HG03432 (cell line): ENCODE results near the gene XKR7.
"Not testable (repeated sequence)": the region's sequence is repeated elsewhere in the genome, so short reads cannot be mapped to it uniquely, and the experiment has no call there.

Experiments used
- ATAC-seq: cut with Tn5 transposase; IDR thresholded peaks from one replicate; pipeline ENCODE4 v1.9.1; 2021; ENCODE audit warnings: mild to moderate bottlenecking, moderate library complexity; ENCODE audit not compliant: unreplicated experiment

Gene XKR7

DNA sequence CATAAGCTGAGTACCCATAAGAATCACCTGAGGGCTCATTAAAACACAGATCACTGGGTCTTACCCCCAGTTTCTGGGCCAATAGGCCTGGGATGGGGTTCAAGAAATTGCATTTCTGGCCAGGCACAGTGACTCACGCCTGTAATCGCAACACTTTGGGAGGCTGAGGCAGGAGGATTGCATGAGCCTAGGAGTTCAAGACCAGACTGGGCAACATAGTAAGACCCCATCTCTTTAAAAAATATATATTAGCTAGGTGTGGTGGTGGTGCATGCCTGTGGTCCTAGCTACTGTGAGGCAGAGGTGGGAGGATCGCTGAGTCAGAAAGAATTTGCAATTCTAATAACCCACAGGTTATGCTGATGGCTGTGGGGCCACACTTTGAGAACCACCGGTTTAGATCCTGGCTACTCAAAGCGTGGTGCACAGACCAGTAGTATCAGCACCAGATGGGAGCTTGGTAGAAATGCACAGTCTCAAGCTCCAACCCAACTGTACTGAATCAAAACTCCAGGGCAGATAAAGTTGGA, 44.3 kb downstream of the XKR7 start:
- ATAC-seq, result no peak

DNA sequence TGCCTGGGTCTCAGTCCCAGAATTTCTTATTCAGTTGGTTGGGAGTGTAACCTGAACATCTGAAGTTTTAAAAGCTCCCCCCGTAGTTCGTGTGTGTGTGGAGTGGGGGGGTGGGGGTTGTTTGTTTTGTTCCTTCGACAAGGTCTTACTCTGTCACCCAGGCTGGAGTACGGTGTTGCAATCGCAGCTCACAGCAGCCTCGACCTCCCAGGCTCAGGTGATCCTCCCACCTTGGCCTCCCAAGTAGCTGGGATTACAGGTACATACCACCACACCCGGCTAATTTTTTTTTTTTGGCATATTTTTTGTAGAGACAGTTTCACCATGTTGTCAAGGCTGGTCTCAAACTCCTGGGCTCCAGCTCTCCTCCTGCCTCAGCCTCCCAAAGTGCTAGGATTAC, 45.4 kb downstream of the XKR7 start:
- no peak for ATAC-seq

DNA sequence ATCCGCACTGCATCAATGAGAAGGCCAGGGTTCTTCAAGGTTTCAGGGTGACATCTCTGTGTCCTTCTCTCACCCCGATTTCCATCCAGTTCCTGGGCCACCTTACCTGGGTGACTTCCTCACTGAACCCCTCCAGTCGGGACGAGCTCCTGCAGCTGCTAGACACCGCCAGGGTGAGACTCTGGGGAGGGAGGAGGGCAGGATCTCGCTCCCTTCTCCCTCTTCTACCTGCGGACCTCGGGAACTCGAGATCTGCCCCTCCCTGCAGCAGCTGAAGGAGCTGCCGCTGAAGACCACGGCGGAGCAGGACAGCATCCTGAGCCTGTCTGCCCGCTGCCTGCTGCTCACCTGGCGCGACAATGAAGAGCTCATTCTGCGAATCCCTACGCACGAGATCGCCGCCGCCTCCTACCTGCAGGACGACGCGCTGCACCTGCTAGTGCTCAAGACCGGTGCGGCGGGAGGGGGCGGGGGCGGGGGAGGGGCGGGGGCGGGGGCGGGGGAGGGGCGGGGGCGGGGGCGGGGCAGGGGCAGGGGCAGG, 49.8 kb downstream of the XKR7 start:
- ATAC-seq, result peak; percentile 17

DNA sequence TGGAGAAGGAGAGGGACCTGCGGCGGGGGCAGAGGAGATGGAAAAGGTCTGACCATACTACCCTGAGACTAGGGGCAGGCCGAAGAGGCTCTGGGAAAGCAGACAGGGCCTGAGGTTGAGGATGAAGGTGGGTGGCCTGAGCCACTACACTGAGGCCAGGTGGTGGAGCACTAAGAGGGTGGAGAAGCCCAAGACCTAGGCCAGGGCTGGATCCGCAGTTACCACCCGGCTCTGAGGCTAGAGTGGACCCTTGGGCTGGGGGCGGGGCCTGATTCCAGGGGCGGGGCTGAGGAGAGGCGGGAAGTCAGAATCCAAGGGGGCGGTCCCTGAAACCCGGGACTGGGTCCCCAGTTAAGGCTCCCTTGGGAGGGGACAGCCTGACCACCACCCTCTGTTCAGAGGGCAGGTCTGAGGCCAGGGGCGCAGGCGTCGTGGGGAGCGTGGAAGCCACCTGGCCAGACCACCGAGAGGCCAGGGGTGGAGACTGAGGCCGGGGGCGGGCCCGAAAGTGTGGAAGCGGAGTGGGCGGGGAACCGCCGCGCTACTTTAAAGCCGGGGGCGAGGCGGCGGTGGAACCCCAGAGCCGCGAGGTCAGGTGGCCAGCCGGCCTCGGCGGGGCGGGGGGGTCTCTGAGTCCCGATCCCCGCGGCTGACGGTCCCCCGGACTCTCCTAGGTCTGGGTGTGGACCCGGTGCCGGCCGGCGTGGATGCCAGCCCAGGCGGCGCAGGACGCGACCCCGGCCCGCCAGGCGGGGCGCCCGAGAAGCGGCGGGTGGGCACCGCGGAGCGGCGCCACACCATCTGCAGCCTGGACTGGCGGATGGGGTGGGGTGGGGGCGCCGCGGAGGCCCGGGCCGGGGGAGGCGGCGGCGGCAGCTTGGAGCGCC, 50.6 kb downstream of the XKR7 start:
- ATAC-seq, result peak; percentile 47

DNA sequence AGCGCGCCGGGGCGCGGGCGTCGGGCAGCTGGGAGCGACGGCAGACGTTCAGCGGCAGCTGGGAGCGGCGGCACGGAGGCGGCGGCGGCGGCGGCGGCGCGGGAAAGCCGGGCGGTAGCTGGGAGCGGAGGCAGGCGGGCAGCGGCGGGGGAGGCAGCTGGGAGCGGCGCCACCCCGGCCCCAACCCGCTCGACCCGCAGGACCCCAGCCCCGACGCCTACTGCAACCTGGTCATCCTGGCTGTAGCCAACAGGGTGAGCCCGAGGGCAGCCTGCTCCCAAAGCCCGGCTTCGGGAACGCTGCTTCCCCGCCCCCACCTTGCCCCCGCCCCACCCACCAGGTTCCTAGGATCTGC, 51.2 kb downstream of the XKR7 start:
- ATAC-seq, result peak; percentile 16

DNA sequence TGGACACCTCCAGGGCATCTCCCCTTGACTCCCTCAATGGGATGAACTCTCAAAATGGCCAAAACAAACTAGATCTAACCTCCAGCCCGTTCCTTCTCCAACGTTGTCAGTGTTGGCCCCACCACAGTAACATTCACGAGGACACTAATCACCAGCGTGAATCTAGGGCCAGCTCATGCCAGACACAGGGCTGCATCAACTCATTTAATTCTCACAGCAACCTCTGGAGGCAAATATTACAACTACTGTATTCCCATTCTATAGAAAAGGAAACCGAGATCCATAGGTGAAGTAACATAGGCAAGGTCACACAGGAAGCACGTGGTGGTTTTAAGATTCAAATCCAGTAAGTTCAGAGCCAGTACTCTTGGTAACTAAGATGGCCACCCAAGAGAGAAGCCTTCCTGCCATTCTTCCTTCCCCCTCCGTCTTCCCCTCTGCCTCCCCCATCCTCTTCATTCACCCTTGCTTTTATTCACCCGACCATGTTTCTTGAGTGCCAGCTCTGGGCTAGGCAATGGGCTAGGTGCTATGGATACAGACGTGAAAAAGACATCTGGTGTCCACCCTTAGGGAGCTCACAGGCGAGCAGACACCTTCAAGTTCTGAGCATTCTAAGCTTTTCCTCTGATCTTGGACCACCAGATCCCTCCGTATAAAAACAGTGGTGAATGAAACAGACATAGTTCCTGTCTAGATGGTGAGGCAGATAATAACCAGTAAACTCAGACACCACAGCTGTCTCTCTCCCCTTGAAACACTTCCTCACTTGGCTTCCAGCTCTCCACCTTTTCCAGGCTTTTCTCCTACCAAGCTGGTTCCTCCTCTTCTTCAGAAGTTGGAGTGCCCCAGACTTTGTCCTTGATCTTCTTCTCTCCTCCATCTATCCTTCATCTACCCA, 51.9 kb downstream of the XKR7 start:
- ATAC-seq, result no peak

DNA sequence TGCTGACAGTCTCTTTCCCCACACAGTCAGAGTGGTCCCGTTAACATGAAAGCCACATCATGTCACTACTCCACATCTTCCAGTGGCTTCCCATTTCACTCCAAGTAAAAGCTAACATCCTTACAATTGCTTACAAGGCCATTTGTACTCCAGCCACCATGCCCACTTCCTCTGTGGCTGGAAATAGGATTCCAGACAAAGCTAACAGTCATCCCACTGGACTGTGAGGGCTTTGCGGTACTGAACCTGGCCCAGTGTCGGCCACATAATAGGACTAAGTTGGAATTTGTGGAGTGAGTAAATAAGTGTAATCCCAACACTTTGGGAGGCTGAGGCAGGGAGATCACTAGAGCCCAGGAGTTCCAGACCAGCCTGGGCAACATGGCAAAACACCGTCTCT, 53.1 kb downstream of the XKR7 start:
- ATAC-seq, result no peak

DNA sequence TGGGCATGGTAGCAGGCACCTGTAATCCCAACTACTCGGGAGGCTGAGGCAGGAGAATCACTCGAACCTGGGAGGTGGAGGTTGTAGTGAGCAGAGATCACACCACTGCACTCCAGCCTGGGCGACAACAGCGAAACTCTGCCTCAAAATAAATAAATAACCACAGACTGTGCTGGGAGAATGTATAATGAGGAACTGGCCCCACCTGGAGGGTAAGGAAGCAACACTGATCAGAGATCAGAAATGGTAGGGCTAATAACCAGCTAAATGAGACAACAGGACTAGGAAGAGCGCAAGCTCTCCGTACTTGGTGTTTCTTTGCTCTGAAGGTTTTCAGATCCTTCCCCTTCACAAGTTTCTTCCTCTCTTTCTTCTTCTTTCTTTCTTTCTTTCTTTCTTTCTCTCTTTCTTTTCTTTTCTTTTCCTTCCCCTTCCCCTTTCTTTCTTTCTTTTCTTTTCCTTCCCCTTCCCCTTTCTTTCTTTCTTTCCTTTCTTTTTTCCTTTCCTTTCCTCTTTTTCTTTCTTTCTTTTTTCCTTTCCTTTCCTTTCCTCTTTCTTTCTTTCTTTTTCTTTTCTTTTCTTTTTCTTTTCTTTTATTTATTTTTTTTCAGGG, 56.8 kb downstream of the XKR7 start:
- no peak for ATAC-seq

DNA sequence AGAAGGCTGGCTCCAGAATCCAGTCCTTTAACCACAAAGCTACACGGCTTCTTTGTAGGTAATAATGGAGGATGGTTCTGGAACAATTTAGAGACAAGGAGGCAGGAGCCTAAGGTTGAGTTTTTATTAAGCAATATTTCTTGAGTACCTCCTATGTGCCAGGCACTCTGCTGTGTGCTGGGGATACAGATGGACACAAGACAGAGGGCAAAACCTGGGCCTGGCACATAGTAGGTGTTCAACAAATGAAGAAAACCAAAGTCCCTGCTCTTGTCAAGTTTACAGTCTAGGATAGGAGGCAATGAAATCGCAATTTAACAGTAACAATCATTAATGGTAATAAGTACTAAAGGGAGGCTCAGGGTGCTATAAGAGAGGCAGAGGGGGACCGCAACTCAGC, 59.7 kb downstream of the XKR7 start:
- no peak for ATAC-seq

DNA sequence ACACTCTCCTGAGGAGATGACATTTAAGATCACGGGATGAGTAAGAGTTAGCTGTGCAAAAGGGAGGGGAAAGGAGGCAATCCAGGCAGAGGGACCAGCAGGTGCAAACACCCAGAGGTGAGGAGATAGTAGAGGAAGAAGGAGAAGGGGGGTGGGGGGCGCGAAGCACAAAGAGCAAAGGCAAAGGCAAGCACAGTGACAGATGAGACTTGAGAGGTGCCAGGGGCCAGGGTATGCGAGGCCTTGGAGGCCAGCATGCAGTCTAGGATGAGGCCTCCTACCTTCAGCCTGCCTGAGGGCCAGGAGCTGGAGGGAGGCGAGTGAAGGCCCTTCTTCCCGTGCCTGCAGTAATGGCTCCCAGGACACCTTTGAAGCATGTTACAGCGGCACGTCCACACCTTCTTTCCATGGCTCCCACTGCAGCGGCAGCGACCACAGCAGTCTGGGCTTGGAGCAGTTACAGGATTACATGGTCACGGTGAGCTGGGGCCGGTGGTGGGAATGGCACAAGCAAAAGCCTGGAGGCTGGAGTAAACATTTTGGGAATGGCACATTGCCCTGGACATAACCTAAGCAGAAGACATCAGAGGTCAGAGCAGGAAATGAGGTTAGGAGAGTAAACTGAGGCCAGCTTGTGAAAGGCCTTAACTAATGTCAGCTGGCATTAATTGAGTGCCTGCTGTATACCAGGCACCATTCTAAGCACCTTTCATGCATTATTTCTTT, 60.9 kb downstream of the XKR7 start:
- no peak for ATAC-seq

DNA sequence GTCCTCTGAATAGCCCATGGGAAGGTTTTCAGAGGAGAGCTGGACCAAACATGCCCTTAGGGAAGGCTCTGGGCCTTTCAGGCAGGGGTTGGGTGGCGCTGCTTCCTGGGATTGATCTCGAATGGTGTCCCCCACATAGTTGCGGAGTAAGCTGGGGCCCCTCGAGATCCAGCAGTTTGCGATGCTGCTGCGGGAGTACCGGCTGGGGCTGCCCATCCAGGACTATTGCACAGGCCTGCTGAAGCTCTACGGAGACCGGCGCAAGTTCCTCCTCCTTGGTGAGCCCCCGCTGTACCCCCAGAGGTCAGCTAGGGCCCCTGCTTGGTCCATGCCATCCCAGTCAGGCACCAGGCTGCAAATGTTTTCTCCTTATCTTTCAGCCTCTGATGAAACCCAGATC, 61.6 kb downstream of the XKR7 start:
- ATAC-seq, result no peak

DNA sequence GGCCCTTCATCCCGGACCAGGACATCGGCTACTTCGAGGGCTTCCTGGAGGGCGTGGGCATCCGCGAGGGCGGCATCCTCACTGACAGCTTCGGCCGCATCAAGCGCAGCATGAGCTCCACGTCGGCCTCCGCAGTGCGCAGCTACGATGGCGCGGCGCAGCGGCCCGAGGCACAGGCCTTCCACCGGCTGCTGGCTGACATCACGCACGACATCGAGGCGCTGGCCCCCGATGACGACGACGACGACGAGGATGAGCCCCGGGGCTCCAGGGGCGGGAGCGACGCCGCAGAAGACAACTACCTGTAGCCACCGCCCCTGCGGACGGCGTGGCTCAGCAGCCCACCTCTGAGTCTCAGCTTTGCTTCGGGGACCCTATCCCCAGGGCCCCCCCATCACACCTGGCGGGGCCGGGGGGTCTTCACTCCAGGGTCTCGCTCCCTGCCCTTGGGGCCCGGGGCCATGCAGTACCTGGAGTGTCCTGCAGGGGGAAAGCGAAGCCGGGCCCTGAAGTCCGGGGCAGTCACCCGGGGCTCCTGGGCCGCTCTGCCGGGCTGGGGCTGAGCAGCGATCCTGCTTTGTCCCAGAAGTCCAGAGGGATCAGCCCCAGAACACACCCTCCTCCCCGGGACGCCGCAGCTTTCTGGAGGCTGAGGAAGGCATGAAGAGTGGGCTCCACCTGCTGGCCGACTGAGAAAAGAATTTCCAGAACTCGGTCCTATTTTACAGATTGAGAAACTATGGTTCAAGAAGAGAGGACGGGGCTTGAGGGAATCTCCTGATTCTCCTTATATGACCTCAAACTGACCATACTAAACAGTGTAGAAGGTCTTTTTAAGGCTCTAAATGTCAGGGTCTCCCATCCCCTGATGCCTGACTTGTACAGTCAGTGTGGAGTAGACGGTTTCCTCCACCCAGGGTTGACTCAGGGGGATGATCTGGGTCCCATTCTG, 63.3 kb downstream of the XKR7 start:
- ATAC-seq, result no peak

DNA sequence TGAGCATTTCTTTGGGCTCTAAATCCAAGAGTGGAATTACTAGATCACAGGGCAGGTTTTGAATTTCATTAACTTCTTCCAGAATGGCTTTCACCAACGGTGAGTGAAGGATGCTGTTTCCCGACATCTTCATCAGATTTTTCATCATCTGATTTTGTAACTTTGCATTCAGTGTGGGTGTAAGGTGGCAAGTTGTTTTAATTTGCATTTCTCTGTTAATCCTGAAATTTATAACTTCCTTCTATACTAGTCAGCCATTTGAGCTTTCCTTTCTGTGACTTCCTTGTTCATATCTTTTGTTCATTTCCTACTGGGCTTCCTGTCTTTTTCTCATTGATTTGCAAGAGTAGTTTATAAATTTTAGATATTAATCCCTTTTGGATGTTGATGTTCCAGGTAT, 65.4 kb downstream of the XKR7 start:
- ATAC-seq, result no peak

DNA sequence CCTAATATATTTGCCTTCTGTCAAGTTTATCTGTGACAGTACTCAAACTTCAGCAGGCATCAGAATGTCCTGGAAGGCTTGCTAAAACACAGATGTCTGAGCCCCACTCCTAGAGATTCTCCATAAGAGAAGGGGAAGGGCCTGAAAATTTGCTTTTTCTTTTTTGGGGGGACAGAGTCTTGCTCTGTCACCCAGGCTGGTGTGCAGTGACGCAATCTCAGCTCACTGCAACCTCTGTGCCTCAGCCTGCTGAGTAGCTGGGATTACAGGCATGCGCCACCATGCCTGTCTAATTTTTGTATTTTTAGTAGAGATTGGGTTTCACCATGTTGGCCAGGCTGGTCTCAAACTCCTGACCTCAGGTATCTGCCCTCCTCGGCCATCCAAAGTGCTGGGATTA, 65.8 kb downstream of the XKR7 start:
- ATAC-seq, result not testable (repeated sequence)

DNA sequence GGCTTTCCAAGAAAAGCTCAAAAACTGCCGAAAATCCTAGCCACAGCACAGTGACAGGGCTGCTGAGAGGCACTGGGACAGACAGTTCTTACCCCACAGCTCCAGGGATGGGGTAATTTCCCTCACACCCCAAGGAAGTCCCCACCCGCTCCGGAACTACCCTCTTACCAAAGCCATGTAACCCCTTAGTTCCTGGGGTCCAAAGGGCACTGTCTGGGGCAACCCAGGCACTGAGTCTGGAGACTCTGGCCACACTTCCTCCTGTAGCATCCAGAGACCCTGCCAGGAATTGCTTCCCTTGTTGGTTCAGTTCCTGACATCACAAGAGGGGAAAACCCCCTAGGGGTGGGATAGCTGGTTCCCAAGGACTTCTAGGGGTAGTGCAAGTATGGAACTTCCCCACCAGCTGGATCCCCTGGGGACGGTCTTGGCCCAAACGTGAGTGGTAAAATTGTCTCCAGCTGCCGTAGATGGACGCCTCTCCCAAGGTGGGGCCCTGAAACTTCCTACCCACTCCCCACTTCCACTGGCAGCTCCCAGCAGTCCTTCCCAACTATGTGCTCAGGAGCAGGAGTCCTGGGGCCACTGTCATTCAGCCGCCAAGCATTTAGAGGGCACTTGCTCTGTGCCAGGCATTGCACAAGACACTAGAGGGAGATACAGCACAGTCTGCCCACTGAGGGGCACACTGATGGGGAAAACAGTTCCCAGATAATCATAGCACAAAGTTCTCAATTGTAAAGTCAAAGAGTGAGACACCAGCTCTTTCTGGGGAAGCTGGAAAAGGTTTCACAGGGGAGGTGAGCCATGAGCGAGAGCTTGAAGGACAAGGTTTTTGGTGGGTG, 66.9 kb downstream of the XKR7 start:
- peak; percentile 49 for ATAC-seq

DNA sequence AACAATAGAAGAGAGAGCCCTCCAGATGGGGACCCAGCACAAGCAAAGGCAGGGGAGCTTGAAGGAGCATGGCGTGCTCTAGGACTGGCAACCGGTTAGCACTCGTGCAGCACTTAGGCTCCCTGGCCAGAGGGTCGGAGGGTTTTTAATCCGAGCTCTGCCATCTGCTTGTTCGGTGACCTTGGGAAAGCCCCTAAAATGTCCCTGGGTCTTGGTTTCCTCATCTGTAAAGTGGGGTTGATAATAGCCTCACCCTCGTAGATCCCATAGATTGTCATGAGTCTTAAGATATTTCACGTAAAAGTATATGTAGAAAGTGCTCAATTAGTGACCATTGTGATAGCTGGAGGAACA, 67.5 kb downstream of the XKR7 start:
- no peak for ATAC-seq

DNA sequence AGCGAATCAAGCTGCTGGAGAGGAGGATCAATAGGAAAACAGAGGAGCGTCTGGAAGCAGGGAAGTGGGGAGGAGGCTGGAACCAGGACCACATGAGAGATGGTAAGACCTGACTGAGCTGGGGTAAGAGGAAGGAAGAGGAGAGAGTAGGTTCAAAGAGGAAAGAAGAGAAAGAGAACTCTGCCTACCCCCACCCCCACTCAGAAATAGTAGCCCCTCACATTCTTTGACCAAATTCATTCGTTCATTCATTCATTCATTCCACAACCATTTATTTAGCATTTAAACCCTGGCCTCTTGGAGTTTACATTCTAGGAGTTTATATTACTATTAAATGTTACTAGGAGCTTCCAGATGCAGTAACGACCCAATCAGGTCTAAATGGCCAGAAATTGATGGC, 68.3 kb downstream of the XKR7 start:
- ATAC-seq, result no peak

DNA sequence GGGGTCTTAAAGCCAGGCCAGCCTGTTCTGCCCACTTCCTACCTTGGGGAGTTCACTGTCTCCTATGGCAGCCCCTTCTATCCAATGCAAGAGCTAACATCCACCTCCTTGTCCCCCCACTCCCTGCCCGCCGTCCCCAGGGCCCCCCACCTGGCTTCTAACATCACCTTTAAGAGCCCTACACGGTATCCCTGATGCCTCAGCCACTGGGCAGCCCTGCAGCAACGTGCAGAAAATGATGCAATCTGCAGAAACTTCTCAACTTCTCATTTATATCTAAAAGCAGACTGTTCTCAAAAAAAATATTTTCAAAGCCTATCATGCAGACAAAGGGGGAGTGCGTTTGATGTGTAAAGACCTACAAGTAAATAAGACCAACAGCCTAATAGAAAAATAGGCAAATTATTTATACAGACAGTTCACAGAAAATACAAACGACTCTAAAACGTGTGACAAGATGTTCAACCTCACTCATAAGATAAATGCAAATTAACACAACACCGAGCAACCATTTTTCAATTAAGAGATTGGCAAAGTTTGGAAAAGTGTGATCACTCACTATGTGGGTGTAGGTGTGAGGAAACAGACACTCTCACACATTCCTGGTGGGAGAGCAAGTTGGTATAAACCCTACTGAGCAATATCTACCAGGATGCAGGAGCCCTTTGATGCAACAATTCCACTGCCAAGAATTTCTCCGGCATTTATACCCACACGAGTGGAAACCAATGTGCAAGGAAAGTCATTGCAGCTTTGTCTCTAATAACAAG, 69.0 kb downstream of the XKR7 start:
- ATAC-seq, result no peak
